HG03571 (cell line): ENCODE data around the gene CREBRF.
"Not testable (repeated sequence)": the region's sequence is repeated elsewhere in the genome, so short reads cannot be mapped to it uniquely, and the experiment has no call there.

ENCODE experiments used
- ATAC-seq: cut with Tn5 transposase; IDR thresholded peaks from one replicate; pipeline ENCODE4 v1.9.1; 2021; ENCODE audit not compliant: unreplicated experiment

Gene CREBRF

GRCh38 chr5:173076471-173076870 is 20.3 kb downstream of the CREBRF start:
- not testable (repeated sequence) for ATAC-seq

GRCh38 chr5:173078878-173079277 is 22.7 kb downstream of the CREBRF start:
- no peak for ATAC-seq

GRCh38 chr5:173089581-173089980 is 33.4 kb downstream of the CREBRF start:
- ATAC-seq = no peak

GRCh38 chr5:173090639-173091038 is 34.5 kb downstream of the CREBRF start:
- no peak for ATAC-seq

GRCh38 chr5:173091981-173092380 is 35.8 kb downstream of the CREBRF start:
- ATAC-seq = no peak

GRCh38 chr5:173093606-173094005 is 37.5 kb downstream of the CREBRF start:
- no peak for ATAC-seq

GRCh38 chr5:173094012-173094661 is 38.0 kb downstream of the CREBRF start:
- no peak for ATAC-seq

GRCh38 chr5:173098787-173099186 is 42.6 kb downstream of the CREBRF start:
- no peak for ATAC-seq

- ATAC-seq = no peak
Measured at GRCh38 chr5:173099461-173099860, 43.3 kb downstream of the CREBRF start.

GRCh38 chr5:173101245-173101644 is 45.1 kb downstream of the CREBRF start:
- ATAC-seq = no peak

GRCh38 chr5:173103411-173103810 is 47.3 kb downstream of the CREBRF start:
- no peak for ATAC-seq

GRCh38 chr5:173108914-173109313 is 52.8 kb downstream of the CREBRF start:
- ATAC-seq = no peak

GRCh38 chr5:173114536-173114935 is 58.4 kb downstream of the CREBRF start:
- ATAC-seq = no peak

- ATAC-seq = no peak
Measured at GRCh38 chr5:173119719-173120118, 63.6 kb downstream of the CREBRF start.

- no peak for ATAC-seq
Measured at GRCh38 chr5:173123416-173123815, 67.3 kb downstream of the CREBRF start.

GRCh38 chr5:173132166-173132565 is 76.0 kb downstream of the CREBRF start:
- ATAC-seq = not testable (repeated sequence)

GRCh38 chr5:173138707-173139106 is 82.6 kb downstream of the CREBRF start:
- ATAC-seq = no peak

GRCh38 chr5:173139631-173140030 is 83.5 kb downstream of the CREBRF start:
- no peak for ATAC-seq

- no peak for ATAC-seq
Measured at GRCh38 chr5:173140769-173141168, 84.6 kb downstream of the CREBRF start.

GRCh38 chr5:173143567-173143966 is 87.4 kb downstream of the CREBRF start:
- ATAC-seq = no peak

- peak; percentile 92 for ATAC-seq
Measured at GRCh38 chr5:173144200-173145176, 88.3 kb downstream of the CREBRF start, which contains the start of gene BNIP1. BNIP1 (plus strand) TSS chr5:173144531; CDS start chr5:173144546, 15 bp downstream.

GRCh38 chr5:173148354-173148753 is 92.2 kb downstream of the CREBRF start:
- no peak for ATAC-seq
